HepG2 (cell line): Measurements from ENCODE around the gene SUOX. TPM values are rescaled to one million over a fixed set of nuclear protein-coding genes. Genes with fewer than 3 reads are reported as not detected.

Source experiments
- FOXJ3 ChIP-seq: sonication (generic); formaldehyde crosslinking; IDR thresholded peaks from 2 replicates; pipeline ENCODE4 v1.4.0; 2020; ENCODE audit warnings: missing genetic modification reagents, mild to moderate bottlenecking, borderline replicate concordance
- GTF3A ChIP-seq: sonication (generic); formaldehyde crosslinking; conservative IDR thresholded peaks from 2 replicates; pipeline ENCODE4 v1.4.0; 2020; ENCODE audit warnings: mild to moderate bottlenecking, missing genetic modification reagents
- NAIF1 ChIP-seq: sonication (generic); formaldehyde crosslinking; IDR thresholded peaks from 2 replicates; pipeline ENCODE4 v1.5.0; 2020; ENCODE audit warnings: mild to moderate bottlenecking, missing genetic modification reagents, borderline replicate concordance
- NPAS2 ChIP-seq: sonication (generic); formaldehyde crosslinking; IDR thresholded peaks from 2 replicates; pipeline ENCODE4 v1.8.0; 2022; ENCODE audit warnings: mild to moderate bottlenecking, missing genetic modification reagents, borderline replicate concordance
- PHB2 ChIP-seq: fragments of 450-650 bp; IDR thresholded peaks from 2 replicates; pipeline ENCODE4 v1.6.1; 2018; ENCODE audit not compliant: partially characterized antibody
- PLRG1 ChIP-seq: fragments of 450-650 bp; conservative IDR thresholded peaks from 2 replicates; pipeline ENCODE4 v1.6.1; 2016
- RFXAP ChIP-seq: sonication (generic); formaldehyde crosslinking; IDR thresholded peaks from 2 replicates; pipeline ENCODE4 v1.4.0; 2020; ENCODE audit warnings: missing genetic modification reagents, borderline replicate concordance
- SAFB2 ChIP-seq: sonication (generic); formaldehyde crosslinking; IDR thresholded peaks from 2 replicates; pipeline ENCODE4 v1.5.1; 2020; ENCODE audit warnings: missing genetic modification reagents, low read depth, mild to moderate bottlenecking, borderline replicate concordance
- SMARCC2 ChIP-seq: fragments of 450-650 bp; IDR thresholded peaks from 2 replicates; pipeline ENCODE4 v1.6.1; 2017; ENCODE audit warnings: antibody characterized with exemption, mild to moderate bottlenecking
- SNAPC2 ChIP-seq: sonication (generic); formaldehyde crosslinking; IDR thresholded peaks from 2 replicates; pipeline ENCODE4 v1.8.1; 2022; ENCODE audit warnings: mild to moderate bottlenecking, missing genetic modification reagents
- TBX2 ChIP-seq: sonication (generic); formaldehyde crosslinking; IDR thresholded peaks from 2 replicates; pipeline ENCODE4 v1.5.0; 2020; ENCODE audit warnings: missing genetic modification reagents, mild to moderate bottlenecking, borderline replicate concordance
- ZBTB42 ChIP-seq: sonication (generic); formaldehyde crosslinking; IDR thresholded peaks from 2 replicates; pipeline ENCODE4 v1.5.0; 2020; ENCODE audit warnings: mild to moderate bottlenecking, missing genetic modification reagents
- ZNF3 ChIP-seq: IDR thresholded peaks from 2 replicates; pipeline ENCODE4 v1.7.0; 2017; ENCODE audit warnings: inconsistent platforms
- ZNF317 ChIP-seq: sonication (generic); formaldehyde crosslinking; IDR thresholded peaks from 2 replicates; pipeline ENCODE4 v1.5.0; 2020; ENCODE audit warnings: mild to moderate bottlenecking, missing genetic modification reagents
- ZNF382 ChIP-seq: sonication (generic); formaldehyde crosslinking; IDR thresholded peaks from 2 replicates; pipeline ENCODE4 v1.5.0; 2020; ENCODE audit warnings: missing genetic modification reagents, mild to moderate bottlenecking, borderline replicate concordance
- ZNF431 ChIP-seq: sonication (generic); formaldehyde crosslinking; IDR thresholded peaks from 2 replicates; pipeline ENCODE4 v1.9.0; 2022; ENCODE audit warnings: missing genetic modification reagents, low read depth, mild to moderate bottlenecking, borderline replicate concordance
- ZNF558 ChIP-seq: sonication (generic); formaldehyde crosslinking; IDR thresholded peaks from 2 replicates; pipeline ENCODE4 v1.9.0; 2022; ENCODE audit warnings: mild to moderate bottlenecking, missing genetic modification reagents, borderline replicate concordance
- ZNF773 ChIP-seq: sonication (generic); formaldehyde crosslinking; IDR thresholded peaks from 2 replicates; pipeline ENCODE4 v1.4.0; 2020; ENCODE audit warnings: missing genetic modification reagents, borderline replicate concordance
- polyA plus RNA-seq, 8 experiments: library from polyadenylated mRNA; depleted of rRNA in 3 of 8; stranded (reverse) in 7 of 8; unstranded in 1 of 8; fragments of >200 nt; fragmentation: Illumina TruSeq in 4 of 8; extraction: Trizol in 4 of 8; gene quantifications; 2 replicates each; pipeline versions ENCODE4 v1.2.1 to v1.2.3, GENCODE V29; 2011 to 2016; ENCODE audit warnings: low read depth in 4 of 8, missing spikeins in 1 of 8, mixed read lengths in 1 of 8; ENCODE audit not compliant: insufficient read depth in 1 of 8
- total RNA-seq, 5 experiments: library from RNA; depleted of rRNA; stranded (reverse); fragments of >200 nt; fragmentation: Illumina TruSeq; extraction: Trizol; gene quantifications; 2 replicates each; pipeline ENCODE4 v1.2.3, GENCODE V29; 2016; ENCODE audit warnings: low read depth in 1 of 5
- TF ChIP-seq, protein P1 (sequence below): sonication (generic); formaldehyde crosslinking; IDR thresholded peaks from 2 replicates; pipeline ENCODE4 v1.5.1; 2020; ENCODE audit warnings: missing genetic modification reagents, mild to moderate bottlenecking, borderline replicate concordance
- TF ChIP-seq, protein P2 (sequence below): sonication (generic); formaldehyde crosslinking; IDR thresholded peaks from 2 replicates; pipeline ENCODE4 v1.4.0; 2020; ENCODE audit warnings: missing genetic modification reagents, borderline replicate concordance
- TF ChIP-seq, protein P3 (sequence below): IDR thresholded peaks from 2 replicates; pipeline ENCODE4 v1.6.1; 2012; ENCODE audit warnings: low read depth, low read length, improper control_type of control experiment
- TF ChIP-seq, protein P4 (sequence below): sonication (generic); formaldehyde crosslinking; IDR thresholded peaks from 2 replicates; pipeline ENCODE4 v1.4.0; 2020; ENCODE audit warnings: missing genetic modification reagents
- TF ChIP-seq, protein P5 (sequence below): sonication (generic); formaldehyde crosslinking; IDR thresholded peaks from 2 replicates; pipeline ENCODE4 v1.4.0; 2020; ENCODE audit warnings: mild to moderate bottlenecking, missing genetic modification reagents

Gene SUOX
- total and polyA plus RNA-seq, 2 of the 13 experiments (the other 11 are each of a cell fraction or from before 2014, with no cell fraction given), result 23.9 to 25.9 TPM

DNA sequence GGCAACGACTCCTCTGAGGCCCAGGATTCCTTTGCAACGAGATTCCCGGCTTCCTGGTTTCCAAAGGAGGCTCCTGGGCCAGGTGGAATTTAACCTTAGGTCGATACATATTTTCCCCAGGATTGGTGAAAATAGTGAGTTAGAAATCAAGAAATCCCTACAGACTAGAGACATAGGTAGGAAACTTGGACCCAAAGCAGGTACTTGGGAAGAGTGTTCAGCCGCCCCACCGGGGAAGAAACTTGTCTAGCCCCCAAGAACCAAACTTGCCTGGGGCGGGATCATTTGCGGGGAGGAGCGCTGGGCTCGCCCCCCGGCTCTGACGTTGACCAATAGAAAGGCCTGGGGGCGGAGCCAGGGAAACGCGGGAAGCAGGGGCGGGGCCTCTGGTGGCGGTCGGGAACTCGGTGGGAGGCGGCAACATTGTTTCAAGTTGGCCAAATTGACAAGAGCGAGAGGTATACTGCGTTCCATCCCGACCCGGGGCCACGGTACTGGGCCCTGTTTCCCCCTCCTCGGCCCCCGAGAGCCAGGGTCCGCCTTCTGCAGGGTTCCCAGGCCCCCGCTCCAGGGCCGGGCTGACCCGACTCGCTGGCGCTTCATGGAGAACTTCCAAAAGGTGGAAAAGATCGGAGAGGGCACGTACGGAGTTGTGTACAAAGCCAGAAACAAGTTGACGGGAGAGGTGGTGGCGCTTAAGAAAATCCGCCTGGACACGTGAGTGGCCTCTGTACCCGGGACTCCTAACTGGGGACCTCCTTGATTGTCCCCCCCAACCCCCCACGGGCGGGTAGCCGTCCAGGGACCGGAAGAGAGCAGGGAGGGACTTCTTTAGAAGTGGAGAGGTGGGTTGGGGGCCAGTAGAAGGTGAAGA lies 30.4 kb upstream of the SUOX start, which contains the start of gene CDK2 (continued):
- TF ChIP-seq, protein P1, sequence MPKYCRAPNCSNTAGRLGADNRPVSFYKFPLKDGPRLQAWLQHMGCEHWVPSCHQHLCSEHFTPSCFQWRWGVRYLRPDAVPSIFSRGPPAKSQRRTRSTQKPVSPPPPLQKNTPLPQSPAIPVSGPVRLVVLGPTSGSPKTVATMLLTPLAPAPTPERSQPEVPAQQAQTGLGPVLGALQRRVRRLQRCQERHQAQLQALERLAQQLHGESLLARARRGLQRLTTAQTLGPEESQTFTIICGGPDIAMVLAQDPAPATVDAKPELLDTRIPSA (CRISPR knock-in tag), result no peak
- TF ChIP-seq ZNF773 (CRISPR knock-in tag) (no peak), GTF3A (CRISPR knock-in tag) (no peak), NAIF1 (no peak), PHB2 (no peak), ZNF431 (CRISPR knock-in tag) (no peak), ZNF382 (CRISPR knock-in tag) (no peak), ZNF3 (CRISPR knock-in tag) (no peak), RFXAP (no peak), FOXJ3 (CRISPR knock-in tag) (no peak), NPAS2 (CRISPR knock-in tag) (no peak), TBX2 (CRISPR knock-in tag) (peak; percentile 38; the same call in 1 of the 2 replicates), ZNF558 (CRISPR knock-in tag) (no peak), SMARCC2 (no peak), ZBTB42 (CRISPR knock-in tag) (0 out of 2 replicates have a peak, but pooled peaks have one; percentile 39), ZNF317 (CRISPR knock-in tag) (no peak), SNAPC2 (CRISPR knock-in tag) (no peak; the same call in 1 of the 2 replicates), PLRG1 (no peak), SAFB2 (CRISPR knock-in tag) (no peak)
- TF ChIP-seq, protein P2, sequence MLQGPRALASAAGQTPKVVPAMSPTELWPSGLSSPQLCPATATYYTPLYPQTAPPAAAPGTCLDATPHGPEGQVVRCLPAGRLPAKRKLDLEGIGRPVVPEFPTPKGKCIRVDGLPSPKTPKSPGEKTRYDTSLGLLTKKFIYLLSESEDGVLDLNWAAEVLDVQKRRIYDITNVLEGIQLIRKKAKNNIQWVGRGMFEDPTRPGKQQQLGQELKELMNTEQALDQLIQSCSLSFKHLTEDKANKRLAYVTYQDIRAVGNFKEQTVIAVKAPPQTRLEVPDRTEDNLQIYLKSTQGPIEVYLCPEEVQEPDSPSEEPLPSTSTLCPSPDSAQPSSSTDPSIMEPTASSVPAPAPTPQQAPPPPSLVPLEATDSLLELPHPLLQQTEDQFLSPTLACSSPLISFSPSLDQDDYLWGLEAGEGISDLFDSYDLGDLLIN (CRISPR knock-in tag), result no peak
- TF ChIP-seq, protein P3, sequence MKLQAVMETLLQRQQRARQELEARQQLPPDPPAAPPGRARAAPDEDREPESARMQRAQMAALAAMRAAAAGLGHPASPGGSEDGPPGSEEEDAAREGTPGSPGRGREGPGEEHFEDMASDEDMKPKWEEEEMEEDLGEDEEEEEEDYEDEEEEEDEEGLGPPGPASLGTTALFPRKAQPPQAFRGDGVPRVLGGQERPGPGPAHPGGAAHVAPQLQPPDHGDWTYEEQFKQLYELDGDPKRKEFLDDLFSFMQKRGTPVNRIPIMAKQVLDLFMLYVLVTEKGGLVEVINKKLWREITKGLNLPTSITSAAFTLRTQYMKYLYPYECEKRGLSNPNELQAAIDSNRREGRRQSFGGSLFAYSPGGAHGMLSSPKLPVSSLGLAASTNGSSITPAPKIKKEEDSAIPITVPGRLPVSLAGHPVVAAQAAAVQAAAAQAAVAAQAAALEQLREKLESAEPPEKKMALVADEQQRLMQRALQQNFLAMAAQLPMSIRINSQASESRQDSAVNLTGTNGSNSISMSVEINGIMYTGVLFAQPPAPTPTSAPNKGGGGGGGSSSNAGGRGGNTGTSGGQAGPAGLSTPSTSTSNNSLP, result no peak
- TF ChIP-seq, protein P4, sequence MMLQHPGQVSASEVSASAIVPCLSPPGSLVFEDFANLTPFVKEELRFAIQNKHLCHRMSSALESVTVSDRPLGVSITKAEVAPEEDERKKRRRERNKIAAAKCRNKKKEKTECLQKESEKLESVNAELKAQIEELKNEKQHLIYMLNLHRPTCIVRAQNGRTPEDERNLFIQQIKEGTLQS (CRISPR knock-in tag), result no peak
- TF ChIP-seq, protein P5, sequence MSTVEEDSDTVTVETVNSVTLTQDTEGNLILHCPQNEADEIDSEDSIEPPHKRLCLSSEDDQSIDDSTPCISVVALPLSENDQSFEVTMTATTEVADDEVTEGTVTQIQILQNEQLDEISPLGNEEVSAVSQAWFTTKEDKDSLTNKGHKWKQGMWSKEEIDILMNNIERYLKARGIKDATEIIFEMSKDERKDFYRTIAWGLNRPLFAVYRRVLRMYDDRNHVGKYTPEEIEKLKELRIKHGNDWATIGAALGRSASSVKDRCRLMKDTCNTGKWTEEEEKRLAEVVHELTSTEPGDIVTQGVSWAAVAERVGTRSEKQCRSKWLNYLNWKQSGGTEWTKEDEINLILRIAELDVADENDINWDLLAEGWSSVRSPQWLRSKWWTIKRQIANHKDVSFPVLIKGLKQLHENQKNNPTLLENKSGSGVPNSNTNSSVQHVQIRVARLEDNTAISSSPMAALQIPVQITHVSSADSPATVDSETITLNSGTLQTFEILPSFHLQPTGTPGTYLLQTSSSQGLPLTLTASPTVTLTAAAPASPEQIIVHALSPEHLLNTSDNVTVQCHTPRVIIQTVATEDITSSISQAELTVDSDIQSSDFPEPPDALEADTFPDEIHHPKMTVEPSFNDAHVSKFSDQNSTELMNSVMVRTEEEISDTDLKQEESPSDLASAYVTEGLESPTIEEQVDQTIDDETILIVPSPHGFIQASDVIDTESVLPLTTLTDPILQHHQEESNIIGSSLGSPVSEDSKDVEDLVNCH (CRISPR knock-in tag), result no peak
